Naive thymus-derived CD4-positive, alpha-beta T cell (primary cell): ENCODE data around the gene NDUFV2. TPM values are rescaled to one million over a fixed set of nuclear protein-coding genes. Genes with fewer than 3 reads are reported as not detected.

Source experiments
- ATAC-seq: fragments of 150-1000 bp; cut with Tn5 transposase; 2 replicates; pipeline ENCODE4 v1.10.0; 2021; ENCODE audit warnings: mild to moderate bottlenecking, moderate library complexity
- CTCF ChIA-PET: fragments of 350-600 bp; sonication (Branson Sonifier 250); formaldehyde crosslinking; loops from one replicate; lab custom pipeline; 2021; ENCODE audit warnings: antibody characterized with exemption; lab: Charles Lee
- POLR2A ChIA-PET: fragments of 350-600 bp; sonication (Branson Sonifier 250); formaldehyde crosslinking; loops from one replicate; lab custom pipeline; 2021; ENCODE audit warnings: antibody characterized with exemption, inconsistent platforms; lab: Charles Lee
- DNase-seq, 9 donors: peaks; one replicate each; pipeline versions ENCODE4 v3.0.0 to v3.0.0-alpha.2; 2020 to 2022; ENCODE audit warnings: mixed read lengths in 1 of 9
- H3K27ac ChIP-seq: one replicate; pipeline ENCODE4 v1.7.0; 2013; ENCODE audit warnings: mild to moderate bottlenecking, low read depth, low read length, moderate library complexity
- H3K27me3 ChIP-seq, 2 donors: one replicate each; pipeline ENCODE4 v1.7.0; 2013; ENCODE audit warnings: low read length in 2 of 2, mild to moderate bottlenecking in 2 of 2, moderate library complexity in 2 of 2; ENCODE audit not compliant: control insufficient read depth in 2 of 2, insufficient read depth in 2 of 2
- H3K36me3 ChIP-seq, 3 experiments: 1 replicate in 2 of 3; 2 replicates in 1 of 3; pipeline ENCODE4 v1.7.0; 2013; ENCODE audit warnings: low read length in 3 of 3, mild to moderate bottlenecking in 3 of 3, moderate library complexity in 1 of 3; ENCODE audit not compliant: insufficient read depth in 3 of 3, control insufficient read depth in 2 of 3
- H3K4me1 ChIP-seq, 2 donors: one replicate each; pipeline ENCODE4 v1.7.0; 2013; ENCODE audit warnings: low read length in 2 of 2, mild to moderate bottlenecking in 2 of 2, moderate library complexity in 1 of 2; ENCODE audit not compliant: control insufficient read depth in 2 of 2, insufficient read depth in 2 of 2
- H3K4me3 ChIP-seq: 2 replicates; pipeline ENCODE4 v1.7.0; 2013; ENCODE audit warnings: mild to moderate bottlenecking, low read length
- H3K9me3 ChIP-seq, 3 experiments: 1 replicate in 2 of 3; 2 replicates in 1 of 3; pipeline ENCODE4 v1.7.0; 2013; ENCODE audit warnings: low read length in 3 of 3; ENCODE audit not compliant: control insufficient read depth in 2 of 3
- H3K27ac Mint-ChIP-seq, 9 donors: one replicate each; pipeline ENCODE4 v1.8.0; 2020 to 2022; ENCODE audit warnings: mixed read lengths in 9 of 9, mild to moderate bottlenecking in 8 of 9, moderate library complexity in 5 of 9, inconsistent platforms in 2 of 9
- H3K27me3 Mint-ChIP-seq, 5 donors: one replicate each; pipeline ENCODE4 v1.8.0; 2021 to 2022; ENCODE audit warnings: mixed read lengths in 5 of 5, mild to moderate bottlenecking in 1 of 5
- H3K36me3 Mint-ChIP-seq, 5 donors: one replicate each; pipeline ENCODE4 v1.8.0; 2020 to 2022; ENCODE audit warnings: mixed read lengths in 5 of 5, mild to moderate bottlenecking in 3 of 5, inconsistent platforms in 1 of 5
- H3K4me1 Mint-ChIP-seq, 7 donors: one replicate each; pipeline ENCODE4 v1.8.0; 2020 to 2022; ENCODE audit warnings: mixed read lengths in 7 of 7, mild to moderate bottlenecking in 3 of 7, inconsistent platforms in 1 of 7
- H3K4me3 Mint-ChIP-seq, 10 donors: one replicate each; pipeline ENCODE4 v1.8.0; 2020 to 2022; ENCODE audit warnings: mild to moderate bottlenecking in 10 of 10, mixed read lengths in 10 of 10, moderate library complexity in 6 of 10, inconsistent platforms in 2 of 10
- H3K9me3 Mint-ChIP-seq, 11 donors: one replicate each; pipeline ENCODE4 v1.8.0; 2020 to 2022; ENCODE audit warnings: mixed read lengths in 11 of 11, mild to moderate bottlenecking in 4 of 11, inconsistent platforms in 1 of 11, moderate library complexity in 1 of 11
- intact Hi-C, 2 donors: fragments of 100-400 bp; cut with micrococcal nuclease; formaldehyde crosslinking; loops; one replicate each; pipeline ENCODE4 v1.15.1; 2023
- polyA plus RNA-seq, 2 donors: library from polyadenylated mRNA; unstranded; fragments of 300-500 nt; fragmentation: Illumina TruSeq; gene quantifications; one replicate each; pipeline ENCODE4 v1.2.3, GENCODE V29; 2021
- total RNA-seq, 6 experiments: library from RNA in 5 of 6; stranded (reverse) in 5 of 6; gene quantifications; 1 replicate in 5 of 6; 2 replicates in 1 of 6; pipeline ENCODE4 v1.2.3 and lab custom pipeline; 2021 to 2026

Gene NDUFV2
- total and polyA plus RNA-seq, 7 experiments from 2014 or later: 127 to 198 (median 171) TPM

- peaks cover 0 to 20% (median 0%) of the 10 kb centered on the region in 5 donors for H3K36me3 Mint-ChIP-seq
- intact Hi-C loops: loop anchor here (5.0 to 10.0 kb wide), 4 partner anchors 155 to 532 kb away; partner anchors contain the start of genes PPP4R1 (in 2 of the 2) and RAB12 (in 1 of the 2)
Measured at GRCh38 chr18:9139400-9140039, 37.0 kb downstream of the NDUFV2 start.

GRCh38 chr18:9140381-9140780 is 37.9 kb downstream of the NDUFV2 start:
- ATAC-seq (no peak), DNase-seq (no peak)
- peak overlapping the region; percentile 67 to 97 (median 94) for H3K4me3 Mint-ChIP-seq
- ChIA-PET CTCF (interaction anchor here (0.7 to 3.2 kb wide), 7 partner anchors 9 to 67 kb away, joined by 3 to 13 read pairs (median 4); no protein-coding TSS in a partner anchor), POLR2A (interaction anchor here (0.5 to 19.8 kb wide), 7 partner anchors 9 to 101 kb away, joined by 4 to 472 read pairs (median 58); partner anchors contain the start of gene NDUFV2)
- H3K27me3 Mint-ChIP-seq: no peaks in the 10 kb centered on the region
- intact Hi-C loops: loop anchor here in 1 of 2 donors (10.0 kb wide), 1 partner anchor 156 kb away; no protein-coding TSS in a partner anchor
- no peaks in the 10 kb centered on the region for H3K27me3 ChIP-seq
- no peaks in the 10 kb centered on the region for H3K9me3 Mint-ChIP-seq
- peak overlapping the region; percentile 26 to 98 (median 92) for H3K27ac Mint-ChIP-seq
- H3K4me1 ChIP-seq: peaks cover 60 to 63% of the 10 kb centered on the region in 2 donors
- peaks cover 0 to 20% (median 0%) of the 10 kb centered on the region in 5 donors for H3K36me3 Mint-ChIP-seq
- no peaks in the 10 kb centered on the region for H3K9me3 ChIP-seq
- H3K4me3 ChIP-seq: peak overlapping the region; percentile 27
- peak overlapping the region; percentile 88 for H3K27ac ChIP-seq
- H3K36me3 ChIP-seq: peaks cover 0 to 8% (median 0%) of the 10 kb centered on the region in 3 experiments
- peaks cover 47 to 79% (median 71%) of the 10 kb centered on the region in 7 donors for H3K4me1 Mint-ChIP-seq

More at GRCh38 chr18:9139400-9140039, 37.0 kb downstream of the NDUFV2 start:
- H3K36me3 ChIP-seq: peaks cover 0 to 8% (median 0%) of the 10 kb centered on the region in 3 experiments
- ChIA-PET POLR2A (interaction anchor here (1.0 to 19.8 kb wide), 9 partner anchors 7 to 195 kb away, joined by 3 to 472 read pairs (median 27); partner anchors contain the start of gene NDUFV2), CTCF (interaction anchor here (0.5 to 3.2 kb wide), 11 partner anchors 8 to 81 kb away, joined by 3 to 13 read pairs (median 4); no protein-coding TSS in a partner anchor)
- no peak for DNase-seq
- Mint-ChIP-seq H3K9me3 (no peaks in the 10 kb centered on the region), H3K27ac (peak overlapping the region; percentile 7 to 98 (median 92)), H3K4me1 (peaks cover 43 to 79% (median 71%) of the 10 kb centered on the region in 7 donors), H3K4me3 (peak overlapping the region; percentile 67 to 97 (median 94)), H3K27me3 (no peaks in the 10 kb centered on the region)
- H3K4me3 ChIP-seq: peak overlapping the region; percentile 27
- H3K27ac ChIP-seq: peak overlapping the region; percentile 88
- ATAC-seq: no peak
- no peaks in the 10 kb centered on the region for H3K9me3 ChIP-seq
- peaks cover 65 to 66% of the 10 kb centered on the region in 2 donors for H3K4me1 ChIP-seq
- no peaks in the 10 kb centered on the region for H3K27me3 ChIP-seq

GRCh38 chr18:9140984-9141383 is 38.5 kb downstream of the NDUFV2 start:
- Mint-ChIP-seq H3K27ac (peak overlapping the region; percentile 26 to 98 (median 88)), H3K9me3 (no peaks in the 10 kb centered on the region), H3K4me1 (peaks cover 52 to 80% (median 72%) of the 10 kb centered on the region in 7 donors), H3K36me3 (peaks cover 0 to 17% (median 0%) of the 10 kb centered on the region in 5 donors), H3K4me3 (peak overlapping the region; percentile 1 to 97 (median 93)), H3K27me3 (no peaks in the 10 kb centered on the region)
- H3K9me3 ChIP-seq: no peaks in the 10 kb centered on the region
- intact Hi-C loops: loop anchor here in 1 of 2 donors (10.0 kb wide), 1 partner anchor 156 kb away; no protein-coding TSS in a partner anchor
- H3K4me3 ChIP-seq: peak overlapping the region; percentile 27
- peaks cover 57 to 65% of the 10 kb centered on the region in 2 donors for H3K4me1 ChIP-seq
- ATAC-seq (no peak), DNase-seq (no peak)
- peaks cover 0 to 6% (median 0%) of the 10 kb centered on the region in 3 experiments for H3K36me3 ChIP-seq
- ChIA-PET CTCF (interaction anchor here (1.0 to 1.3 kb wide), 2 partner anchors 37 to 67 kb away, joined by 3 to 5 read pairs; no protein-coding TSS in a partner anchor), POLR2A (interaction anchor here (0.8 to 19.8 kb wide), 8 partner anchors 9 to 65 kb away, joined by 3 to 472 read pairs (median 31); partner anchors contain the start of gene NDUFV2)
- H3K27ac ChIP-seq: peak overlapping the region; percentile 88
- no peaks in the 10 kb centered on the region for H3K27me3 ChIP-seq

- H3K27ac Mint-ChIP-seq: peak overlapping the region; percentile 17 to 92 (median 66)
- no peak for DNase-seq
- H3K9me3 Mint-ChIP-seq: no peaks in the 10 kb centered on the region
- no peaks in the 10 kb centered on the region for H3K27me3 Mint-ChIP-seq
- Histone ChIP-seq H3K27ac (peak overlapping the region; percentile 38), H3K9me3 (no peaks in the 10 kb centered on the region), H3K36me3 (no peaks in the 10 kb centered on the region), H3K27me3 (no peaks in the 10 kb centered on the region), H3K4me3 (no peak overlapping the region), H3K4me1 (peaks cover 32 to 62% of the 10 kb centered on the region in 2 donors)
- peak overlapping the region in 4 of 10 donors; percentile 34 to 60 (median 52) for H3K4me3 Mint-ChIP-seq
- ChIA-PET POLR2A (interaction anchor here (0.6 to 2.8 kb wide), 6 partner anchors 8 to 81 kb away, joined by 3 to 27 read pairs (median 12); partner anchors contain the start of genes ANKRD12 and NDUFV2), CTCF (interaction anchor here (0.6 to 2.8 kb wide), 7 partner anchors 8 to 327 kb away, joined by 3 to 13 read pairs (median 4); partner anchors contain the start of gene NDUFV2)
- H3K4me1 Mint-ChIP-seq: peaks cover 57 to 93% (median 84%) of the 10 kb centered on the region in 7 donors
- no peak for ATAC-seq
- intact Hi-C loops: loop anchor here (2.0 to 10.0 kb wide), 2 partner anchors 161 to 371 kb away; no protein-coding TSS in a partner anchor
- peaks cover 0 to 13% (median 0%) of the 10 kb centered on the region in 5 donors for H3K36me3 Mint-ChIP-seq
Measured at GRCh38 chr18:9146224-9146623, 43.7 kb downstream of the NDUFV2 start.

GRCh38 chr18:9147440-9148202 is 45.1 kb downstream of the NDUFV2 start:
- ChIA-PET CTCF (interaction anchor here (0.6 to 2.8 kb wide), 11 partner anchors 9 to 471 kb away, joined by 3 to 13 read pairs (median 6); partner anchors contain the start of gene NDUFV2), POLR2A (interaction anchor here (0.7 to 2.8 kb wide), 9 partner anchors 10 to 539 kb away, joined by 3 to 27 read pairs (median 4); partner anchors contain the start of genes ANKRD12 and NDUFV2)
- peak overlapping the region; percentile 30 for H3K27ac ChIP-seq
- no peaks in the 10 kb centered on the region for H3K27me3 ChIP-seq
- no peak overlapping the region for H3K4me3 ChIP-seq
- H3K4me3 Mint-ChIP-seq: peak overlapping the region in 9 of 10 donors; percentile 3 to 79 (median 42)
- ATAC-seq: peak; percentile 81
- H3K36me3 ChIP-seq: no peaks in the 10 kb centered on the region
- H3K9me3 Mint-ChIP-seq: no peaks in the 10 kb centered on the region
- peaks cover 54 to 93% (median 84%) of the 10 kb centered on the region in 7 donors for H3K4me1 Mint-ChIP-seq
- intact Hi-C loops: loop anchor here (1.0 to 10.0 kb wide), 10 partner anchors 10 to 493 kb away; partner anchors contain the start of genes ANKRD12 (in 1 of the 2) and NDUFV2 (in 1 of the 2)
- H3K4me1 ChIP-seq: peaks cover 18 to 59% of the 10 kb centered on the region in 2 donors
- DNase-seq: peak in 7 of 9 donors; percentile 35 to 66 (median 49)
- no peaks in the 10 kb centered on the region for H3K9me3 ChIP-seq
- peak overlapping the region; percentile 21 to 90 (median 66) for H3K27ac Mint-ChIP-seq
- H3K36me3 Mint-ChIP-seq: peaks cover 0 to 8% (median 0%) of the 10 kb centered on the region in 5 donors
- no peaks in the 10 kb centered on the region for H3K27me3 Mint-ChIP-seq
